Measurements from ENCODE around the gene LCMT1.

DNA sequence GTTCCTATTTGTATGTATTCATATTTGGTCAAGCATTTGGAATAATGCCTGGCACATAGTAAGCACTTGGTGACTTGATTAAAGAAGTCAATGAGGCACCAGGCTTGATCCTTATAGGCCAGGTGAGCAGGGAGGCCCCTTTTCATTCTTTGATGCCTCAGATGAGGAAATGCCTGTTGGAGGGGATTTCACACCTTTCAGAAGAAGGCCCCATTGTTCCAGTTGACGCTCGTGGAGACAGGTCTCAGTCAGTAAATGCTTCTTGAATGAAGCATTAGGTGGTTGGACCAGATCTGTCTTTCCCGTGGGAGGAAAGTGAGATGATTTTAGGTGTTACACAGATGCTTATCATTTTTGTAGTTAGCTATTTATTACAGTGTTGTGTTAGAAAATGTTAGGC is 13.0 kb downstream of the LCMT1 start:
- TF ChIP-seq POLR2A (IDR thresholded peaks at IDR 0.05; ENCODE audit: low read depth, low read length) (no peak), MAFK (IDR thresholded peaks at IDR 0.05; ENCODE audit: low read depth, low read length) (no peak), MXI1 (IDR thresholded peaks at IDR 0.05; ENCODE audit: borderline replicate concordance, low read depth, low read length) (no peak), RFX5 (IDR thresholded peaks at IDR 0.05; ENCODE audit: low read depth, low read length) (no peak), BHLHE40 (IDR thresholded peaks at IDR 0.05; ENCODE audit: low read depth, low read length) (no peak), FOS (IDR thresholded peaks at IDR 0.05; ENCODE audit: low read depth, low read length) (no peak), MAZ (IDR thresholded peaks at IDR 0.05; ENCODE audit: borderline replicate concordance, low read depth, low read length) (no peak), RAD21 (IDR thresholded peaks at IDR 0.05; ENCODE audit: low read length) (no peak), CHD1 (IDR thresholded peaks at IDR 0.05; ENCODE audit: low read depth, low read length) (no peak), RCOR1 (IDR thresholded peaks at IDR 0.05; ENCODE audit: insufficient replicate concordance, low read length) (no peak), SMC3 (IDR thresholded peaks at IDR 0.05; ENCODE audit: low read depth, low read length) (no peak), CEBPB (IDR thresholded peaks at IDR 0.05; ENCODE audit: low read depth, low read length) (no peak)
- TF ChIP-seq, protein P1, sequence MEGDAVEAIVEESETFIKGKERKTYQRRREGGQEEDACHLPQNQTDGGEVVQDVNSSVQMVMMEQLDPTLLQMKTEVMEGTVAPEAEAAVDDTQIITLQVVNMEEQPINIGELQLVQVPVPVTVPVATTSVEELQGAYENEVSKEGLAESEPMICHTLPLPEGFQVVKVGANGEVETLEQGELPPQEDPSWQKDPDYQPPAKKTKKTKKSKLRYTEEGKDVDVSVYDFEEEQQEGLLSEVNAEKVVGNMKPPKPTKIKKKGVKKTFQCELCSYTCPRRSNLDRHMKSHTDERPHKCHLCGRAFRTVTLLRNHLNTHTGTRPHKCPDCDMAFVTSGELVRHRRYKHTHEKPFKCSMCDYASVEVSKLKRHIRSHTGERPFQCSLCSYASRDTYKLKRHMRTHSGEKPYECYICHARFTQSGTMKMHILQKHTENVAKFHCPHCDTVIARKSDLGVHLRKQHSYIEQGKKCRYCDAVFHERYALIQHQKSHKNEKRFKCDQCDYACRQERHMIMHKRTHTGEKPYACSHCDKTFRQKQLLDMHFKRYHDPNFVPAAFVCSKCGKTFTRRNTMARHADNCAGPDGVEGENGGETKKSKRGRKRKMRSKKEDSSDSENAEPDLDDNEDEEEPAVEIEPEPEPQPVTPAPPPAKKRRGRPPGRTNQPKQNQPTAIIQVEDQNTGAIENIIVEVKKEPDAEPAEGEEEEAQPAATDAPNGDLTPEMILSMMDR (conservative IDR thresholded peaks at IDR 0.05; ENCODE audit: low read depth, low read length) = no peak

Measured in IMR-90 (cell line).